ENCODE measurements around the gene MYO1H.

GRCh38 chr12:109377139-109377685 is 29.5 kb downstream of the MYO1H start:
- TF ChIP-seq CTCF (IDR thresholded peaks at IDR 0.05) (no peak), POLR2AphosphoS5 (IDR thresholded peaks at IDR 0.05) (no peak)
